EH (cell line): ENCODE results near the gene CPN2.

Source experiments
- DNase-seq: peaks from one replicate; pipeline ENCODE4 v3.0.0-alpha.2; 2015; ENCODE audit warnings: low read depth

Gene CPN2

GRCh38 chr3:194293546-194294198, 57.5 kb downstream of the CPN2 start:
- no peak for DNase-seq

GRCh38 chr3:194292331-194292730, 58.8 kb downstream of the CPN2 start:
- DNase-seq = no peak
